PC-9 (cell line): ENCODE results near the gene TMCC1. TPM values are rescaled to one million over a fixed set of nuclear protein-coding genes. Genes with fewer than 3 reads are reported as not detected.
A peak's percentile ranks its signal among the peaks of the same experiment; 100 is the strongest.

Experiments used
- BruUV-seq: library from RNA; stranded (reverse); fragments of 400-500 nt; replicated peaks from 2 replicates; lab custom pipeline; 2021; lab: Mats Ljungman, UMichigan
- CTCF ChIA-PET: fragments of 300-600 bp; sonication (Branson Sonifier 250); formaldehyde crosslinking; loops from one replicate; lab custom pipeline; 2022; ENCODE audit warnings: antibody characterized with exemption; lab: Charles Lee
- POLR2A ChIA-PET: fragments of 300-600 bp; sonication (Branson Sonifier 250); formaldehyde crosslinking; loops from one replicate; lab custom pipeline; 2022; ENCODE audit warnings: antibody characterized with exemption; ENCODE audit not compliant: unreplicated experiment; lab: Charles Lee
- DNase-seq, 2 experiments: peaks; one replicate each; pipeline versions ENCODE4 v3.0.0 to v3.0.0-alpha.2; 2015 to 2022; ENCODE audit warnings: mixed read lengths in 1 of 2
- H2AFZ ChIP-seq: fragments of 200-600 bp; sonication (generic); 2 replicates; pipeline ENCODE4 v1.8.1; 2017; ENCODE audit warnings: antibody characterized with exemption
- H3F3A ChIP-seq: fragments of 200-600 bp; sonication (generic); 2 replicates; pipeline ENCODE4 v1.8.1; 2017; ENCODE audit warnings: antibody characterized with exemption, mild to moderate bottlenecking, low read depth; ENCODE audit not compliant: insufficient read depth
- H3K27ac ChIP-seq: fragments of 200-600 bp; sonication (generic); 2 replicates; pipeline ENCODE4 v1.6.1; 2016; ENCODE audit warnings: mixed run types
- H3K27me3 ChIP-seq: fragments of 200-600 bp; sonication (generic); 2 replicates; pipeline ENCODE4 v1.6.1; 2016; ENCODE audit warnings: low read depth, mixed run types; ENCODE audit not compliant: insufficient read depth
- H3K36me3 ChIP-seq: fragments of 200-600 bp; sonication (generic); 2 replicates; pipeline ENCODE4 v1.6.1; 2016; ENCODE audit warnings: low read depth, mixed run types
- H3K4me1 ChIP-seq: fragments of 200-600 bp; sonication (generic); replicated peaks from 2 replicates; pipeline ENCODE4 v1.6.1; 2016; ENCODE audit warnings: mixed run types; ENCODE audit not compliant: insufficient read depth
- H3K4me2 ChIP-seq: fragments of 200-600 bp; sonication (generic); 2 replicates; pipeline ENCODE4 v1.6.1; 2017; ENCODE audit warnings: mixed run types
- H3K4me3 ChIP-seq: fragments of 200-600 bp; sonication (generic); 2 replicates; pipeline ENCODE4 v1.6.1; 2016; ENCODE audit warnings: mixed run types
- H3K79me2 ChIP-seq: fragments of 200-600 bp; sonication (generic); 2 replicates; pipeline ENCODE4 v1.6.1; 2017; ENCODE audit warnings: low read depth, mixed run types
- H3K9me2 ChIP-seq: fragments of 200-600 bp; sonication (generic); 2 replicates; pipeline ENCODE4 v1.8.1; 2017; ENCODE audit warnings: mild to moderate bottlenecking; ENCODE audit not compliant: insufficient read depth
- H3K9me3 ChIP-seq: fragments of 200-600 bp; sonication (generic); 2 replicates; pipeline ENCODE4 v1.8.1; 2016; ENCODE audit warnings: low read depth; ENCODE audit not compliant: insufficient read depth
- H4K20me1 ChIP-seq: fragments of 200-600 bp; sonication (generic); 2 replicates; pipeline ENCODE4 v1.8.1; 2017; ENCODE audit not compliant: insufficient read depth
- EZH2 ChIP-seq: fragments of 200-600 bp; sonication (generic); IDR thresholded peaks from 2 replicates; pipeline ENCODE4 v1.8.0; 2017; ENCODE audit warnings: antibody characterized with exemption, low read depth
- intact Hi-C: fragments of 100-400 bp; cut with micrococcal nuclease; formaldehyde crosslinking; loops from one replicate; pipeline ENCODE4 v1.10.0; 2022; ENCODE audit not compliant: unreplicated experiment
- total RNA-seq: library from RNA; stranded (reverse); gene quantifications from 2 replicates; pipeline ENCODE4 v1.2.3, GENCODE V29; 2021
- TF ChIP-seq, protein P1 (sequence below): fragments of 200-600 bp; sonication (generic); conservative IDR thresholded peaks from 2 replicates; pipeline ENCODE4 v1.6.1; 2017; ENCODE audit warnings: mixed run types, antibody characterized with exemption, mild to moderate bottlenecking, moderate library complexity

The TMCC1 gene
- total RNA-seq, 1 experiment from 2014 or later, result 41.4 TPM

DNA sequence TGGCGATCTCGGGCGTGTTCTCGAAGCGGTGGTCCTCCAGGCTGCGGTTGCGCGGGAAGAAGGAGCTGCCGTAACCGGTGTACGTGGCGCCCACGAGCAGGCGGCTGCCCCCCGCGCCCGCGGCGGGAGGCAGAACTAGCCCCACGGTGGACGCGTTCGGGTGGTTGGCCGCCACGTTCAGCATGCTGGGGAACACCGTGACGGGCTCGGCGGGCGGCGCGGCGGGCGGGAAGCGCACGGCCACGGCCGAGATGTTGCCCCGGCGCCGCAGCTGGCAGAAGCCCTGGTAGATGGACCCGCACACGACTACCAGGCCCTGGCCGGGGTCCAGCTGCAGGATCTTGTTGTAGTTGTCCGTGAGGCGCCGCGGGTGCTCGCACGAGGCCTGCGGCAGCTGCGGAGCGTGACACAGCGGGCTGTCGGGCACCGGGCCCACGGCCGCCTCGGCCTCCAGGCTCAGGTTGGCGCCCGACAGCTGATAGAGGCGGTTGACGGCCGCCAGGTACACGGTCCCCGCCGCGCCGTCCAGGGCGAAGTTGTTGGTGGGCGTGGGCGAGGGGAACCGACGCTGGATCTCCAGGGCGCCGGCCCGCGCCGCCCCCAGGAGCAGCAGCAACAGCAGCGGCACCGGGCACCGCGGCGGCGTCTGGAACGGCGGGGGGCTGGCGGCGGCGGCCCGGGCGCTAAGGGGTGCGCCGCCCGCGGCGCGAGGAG lies 287.4 kb downstream of the TMCC1 start:
- no peaks in the 10 kb centered on the region for H3K9me2 ChIP-seq
- H3K4me3 ChIP-seq, result peak overlapping the region; percentile 71
- TF ChIP-seq EZH2, result no peak
- TF ChIP-seq, protein P1, sequence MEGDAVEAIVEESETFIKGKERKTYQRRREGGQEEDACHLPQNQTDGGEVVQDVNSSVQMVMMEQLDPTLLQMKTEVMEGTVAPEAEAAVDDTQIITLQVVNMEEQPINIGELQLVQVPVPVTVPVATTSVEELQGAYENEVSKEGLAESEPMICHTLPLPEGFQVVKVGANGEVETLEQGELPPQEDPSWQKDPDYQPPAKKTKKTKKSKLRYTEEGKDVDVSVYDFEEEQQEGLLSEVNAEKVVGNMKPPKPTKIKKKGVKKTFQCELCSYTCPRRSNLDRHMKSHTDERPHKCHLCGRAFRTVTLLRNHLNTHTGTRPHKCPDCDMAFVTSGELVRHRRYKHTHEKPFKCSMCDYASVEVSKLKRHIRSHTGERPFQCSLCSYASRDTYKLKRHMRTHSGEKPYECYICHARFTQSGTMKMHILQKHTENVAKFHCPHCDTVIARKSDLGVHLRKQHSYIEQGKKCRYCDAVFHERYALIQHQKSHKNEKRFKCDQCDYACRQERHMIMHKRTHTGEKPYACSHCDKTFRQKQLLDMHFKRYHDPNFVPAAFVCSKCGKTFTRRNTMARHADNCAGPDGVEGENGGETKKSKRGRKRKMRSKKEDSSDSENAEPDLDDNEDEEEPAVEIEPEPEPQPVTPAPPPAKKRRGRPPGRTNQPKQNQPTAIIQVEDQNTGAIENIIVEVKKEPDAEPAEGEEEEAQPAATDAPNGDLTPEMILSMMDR, result no peak
- H2AFZ ChIP-seq, result peak overlapping the region; percentile 88
- peaks cover 20% of the 10 kb centered on the region; the same call in 1 of the 2 replicates for H3F3A ChIP-seq
- H3K4me1 ChIP-seq, result peaks cover 29% of the 10 kb centered on the region
- BruUV-seq, result TSS peak; percentile 33
- ChIA-PET CTCF (interaction anchor here (0.7 to 1.8 kb wide), 2 partner anchors 21 to 116 kb away, joined by 3 read pairs; no protein-coding TSS in a partner anchor), POLR2A (interaction anchor here (0.7 kb wide), 1 partner anchor 303 kb away, joined by 3 read pairs; no protein-coding TSS in a partner anchor)
- H3K4me2 ChIP-seq, result peak overlapping the region; percentile 80
- H3K36me3 ChIP-seq, result no peaks in the 10 kb centered on the region
- peaks cover 9% of the 10 kb centered on the region; the same call in 1 of the 2 replicates for H3K27me3 ChIP-seq
- H4K20me1 ChIP-seq, result peaks cover 8% of the 10 kb centered on the region
- no peak overlapping the region for H3K27ac ChIP-seq
- H3K79me2 ChIP-seq, result peaks cover 36% of the 10 kb centered on the region
- DNase-seq, result peak in 1 of 2 experiments; percentile 38
- H3K9me3 ChIP-seq, result no peaks in the 10 kb centered on the region
- intact Hi-C loops, result no loop called here

DNA sequence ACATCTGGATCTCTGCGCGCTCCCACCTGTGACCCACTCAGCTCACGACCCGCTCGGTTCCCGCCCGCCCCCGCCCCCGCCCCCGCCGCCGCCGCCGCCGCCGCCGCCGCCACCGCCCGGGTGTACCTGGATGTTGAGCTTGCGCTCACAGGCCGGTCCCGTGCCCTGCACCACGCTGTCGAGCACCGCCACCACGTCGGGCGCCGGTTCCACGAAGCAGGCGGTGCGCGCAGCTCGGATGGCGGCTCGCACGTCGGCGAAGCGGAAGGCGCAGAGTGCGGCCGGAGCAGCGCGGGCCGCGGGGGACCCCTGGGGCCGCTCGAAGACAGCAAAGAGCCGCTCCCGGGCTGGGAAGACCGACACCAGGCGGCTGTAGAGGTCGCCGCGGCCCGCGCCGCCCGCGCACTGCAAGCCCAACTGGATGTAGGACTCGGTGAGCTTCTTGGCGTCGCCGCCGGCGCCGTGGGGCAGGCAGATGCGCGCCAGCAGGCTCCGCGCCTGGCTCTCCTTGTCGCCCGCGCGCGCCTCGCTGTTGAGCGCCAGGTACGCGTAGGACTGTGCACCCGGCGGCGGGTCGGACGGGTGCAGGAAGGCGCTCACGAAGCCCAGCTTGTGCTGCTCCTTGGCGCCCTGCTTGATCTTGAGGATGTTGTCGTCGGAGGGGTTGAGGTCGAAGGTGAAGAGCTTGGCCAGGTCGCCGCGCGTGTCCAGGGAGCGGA lies 288.1 kb downstream of the TMCC1 start:
- no peak overlapping the region for H3K27ac ChIP-seq
- no peaks in the 10 kb centered on the region for H3K9me3 ChIP-seq
- POLR2A ChIA-PET, result interaction anchor here (0.5 to 0.7 kb wide), 3 partner anchors 12 to 304 kb away, joined by 3 to 5 read pairs (median 3); no protein-coding TSS in a partner anchor
- TF ChIP-seq EZH2, result 0 out of 2 replicates have a peak, but pooled peaks have one; percentile 12
- TF ChIP-seq, protein P1, result no peak
- peak in 1 of 2 experiments; percentile 51 for DNase-seq
- peak overlapping the region; percentile 87 for H3K4me2 ChIP-seq
- H3K79me2 ChIP-seq, result peaks cover 39% of the 10 kb centered on the region
- H3K4me1 ChIP-seq, result peaks cover 29% of the 10 kb centered on the region
- no TSS peak for BruUV-seq
- intact Hi-C loops, result no loop called here
- peaks cover 19% of the 10 kb centered on the region; the same call in 1 of the 2 replicates for H3F3A ChIP-seq
- H4K20me1 ChIP-seq, result peaks cover 8% of the 10 kb centered on the region
- H2AFZ ChIP-seq, result peak overlapping the region; percentile 88
- CTCF ChIA-PET, result interaction anchor here (0.6 to 1.8 kb wide), 4 partner anchors 21 to 506 kb away, joined by 3 to 8 read pairs (median 3); no protein-coding TSS in a partner anchor
- peaks cover 9% of the 10 kb centered on the region; the same call in 1 of the 2 replicates for H3K27me3 ChIP-seq
- no peaks in the 10 kb centered on the region for H3K9me2 ChIP-seq
- peak overlapping the region; percentile 71 for H3K4me3 ChIP-seq
- H3K36me3 ChIP-seq, result no peaks in the 10 kb centered on the region

DNA sequence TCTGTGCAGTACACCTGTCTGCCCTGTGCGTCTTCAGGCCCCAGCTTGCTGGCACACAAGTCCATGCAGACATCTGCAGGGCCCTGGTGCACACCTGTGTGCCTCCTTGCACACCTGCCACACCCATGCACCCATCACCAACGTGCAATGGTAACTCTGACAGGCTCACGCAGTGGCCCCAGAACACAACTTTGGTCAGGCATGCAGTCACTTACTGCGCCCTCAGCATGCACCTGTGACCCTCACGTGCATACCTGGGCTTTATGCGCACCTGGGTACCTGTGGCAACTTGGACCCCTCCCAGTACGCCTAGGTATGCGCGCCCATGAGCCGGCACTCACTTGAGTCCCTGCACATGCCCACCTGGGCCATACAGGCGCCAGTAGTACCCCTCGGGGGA lies 288.7 kb downstream of the TMCC1 start:
- no peak overlapping the region for H3K27ac ChIP-seq
- H3K4me1 ChIP-seq, result peaks cover 29% of the 10 kb centered on the region
- H3K79me2 ChIP-seq, result peaks cover 39% of the 10 kb centered on the region
- H3K9me3 ChIP-seq, result no peaks in the 10 kb centered on the region
- no peaks in the 10 kb centered on the region for H3K36me3 ChIP-seq
- no peaks in the 10 kb centered on the region for H3K9me2 ChIP-seq
- peak overlapping the region; percentile 71 for H3K4me3 ChIP-seq
- H2AFZ ChIP-seq, result no peak overlapping the region
- peaks cover 8% of the 10 kb centered on the region for H4K20me1 ChIP-seq
- TF ChIP-seq, protein P1, result no peak
- TF ChIP-seq EZH2, result no peak
- H3K27me3 ChIP-seq, result peaks cover 9% of the 10 kb centered on the region; the same call in 1 of the 2 replicates
- CTCF ChIA-PET, result interaction anchor here (0.7 to 1.8 kb wide), 2 partner anchors 115 to 507 kb away, joined by 3 to 8 read pairs; no protein-coding TSS in a partner anchor
- BruUV-seq, result no TSS peak
- peak overlapping the region; percentile 87 for H3K4me2 ChIP-seq
- intact Hi-C loops, result no loop called here
- DNase-seq, result no peak
- POLR2A ChIA-PET, result interaction anchor here (0.5 kb wide), 1 partner anchor 12 kb away, joined by 3 read pairs; no protein-coding TSS in a partner anchor
- peaks cover 13% of the 10 kb centered on the region; the same call in 1 of the 2 replicates for H3F3A ChIP-seq
